Endothelial cell of umbilical vein (primary cell): ENCODE results near the gene ALDH1L2. TPM values are rescaled to one million over a fixed set of nuclear protein-coding genes. Genes with fewer than 3 reads are reported as not detected.
A peak's percentile ranks its signal among the peaks of the same experiment; 100 is the strongest.

Experiments used
- BruUV-seq: library from RNA; stranded (reverse); fragments of 400-500 nt; replicated peaks from 2 replicates; lab custom pipeline; 2021; lab: Mats Ljungman, UMichigan
- CTCF ChIA-PET: fragments of 300-600, 350-600 bp; sonication (Branson Sonifier 250); formaldehyde crosslinking; loops from one replicate; lab custom pipeline; 2021; ENCODE audit warnings: antibody characterized with exemption, inconsistent platforms; lab: Charles Lee
- POLR2A ChIA-PET: fragments of 300-600, 350-600 bp; sonication (Branson Sonifier 250); formaldehyde crosslinking; loops from one replicate; lab custom pipeline; 2021; ENCODE audit warnings: antibody characterized with exemption, inconsistent platforms; lab: Charles Lee
- DNase-seq: peaks from one replicate; pipeline ENCODE4 v3.0.0-alpha.2; 2011; ENCODE audit warnings: low read depth, low spot score
- FAIRE-seq: peaks from 2 replicates; lab custom pipeline; 2011; peaks lifted over from hg19 to GRCh38; lab: Jason Lieb, UNC
- H2AFZ ChIP-seq: 2 replicates; pipeline ENCODE4 v1.6.0; 2012; ENCODE audit warnings: low read depth, low read length, control low read depth, inconsistent platforms
- H3K27ac ChIP-seq: 2 replicates; pipeline ENCODE4 v1.5.1; 2011; ENCODE audit warnings: low read depth, mild to moderate bottlenecking, control low read depth, low read length, moderate library complexity; ENCODE audit not compliant: insufficient read depth
- H3K27me3 ChIP-seq, 2 experiments: 2 replicates each; pipeline versions ENCODE4 v1.6.0 to v1.6.1; 2011; ENCODE audit warnings: low read length in 2 of 2, mixed read lengths in 1 of 2; ENCODE audit not compliant: control insufficient read depth in 2 of 2, insufficient read depth in 2 of 2
- H3K36me3 ChIP-seq, 2 experiments: 2 replicates in 1 of 2; 3 replicates in 1 of 2; pipeline ENCODE4 v1.5.1; 2011; ENCODE audit warnings: low read length in 2 of 2, mild to moderate bottlenecking in 1 of 2, moderate library complexity in 1 of 2; ENCODE audit not compliant: control insufficient read depth in 2 of 2, insufficient read depth in 2 of 2; ENCODE audit errors: extremely low read depth in 1 of 2
- H3K4me1 ChIP-seq: 3 replicates; pipeline ENCODE4 v1.5.1; 2011; ENCODE audit warnings: mild to moderate bottlenecking, low read length; ENCODE audit not compliant: control insufficient read depth, insufficient read depth; ENCODE audit errors: extremely low read depth
- H3K4me2 ChIP-seq: 2 replicates; pipeline ENCODE4 v1.6.1; 2011; ENCODE audit warnings: low read length, control low read depth, mixed read lengths; ENCODE audit not compliant: insufficient read depth
- H3K4me3 ChIP-seq, 3 experiments: fragments of 200-600 bp in 1 of 3; sonication (generic), shearing (Covaris generic) in 1 of 3; replicated peaks in 1 of 3; 2 replicates each; pipeline ENCODE4 v1.5.1; 2011 to 2016; ENCODE audit warnings: control low read depth in 3 of 3, low read length in 3 of 3, mild to moderate bottlenecking in 2 of 3, inconsistent platforms in 1 of 3, low read depth in 1 of 3, moderate library complexity in 1 of 3; ENCODE audit not compliant: insufficient read depth in 1 of 3
- H3K79me2 ChIP-seq: 2 replicates; pipeline ENCODE4 v1.6.0; 2012; ENCODE audit warnings: low read length, inconsistent platforms; ENCODE audit not compliant: control insufficient read depth, insufficient read depth
- H3K9ac ChIP-seq: replicated peaks from 2 replicates; pipeline ENCODE3; 2011; ENCODE audit warnings: low read length, control low read depth; ENCODE audit not compliant: insufficient read depth; ENCODE audit errors: extremely low read depth
- H3K9me1 ChIP-seq: replicated peaks from 3 replicates; pipeline ENCODE4 v1.6.0; 2011; ENCODE audit warnings: mild to moderate bottlenecking, low read length; ENCODE audit not compliant: control insufficient read depth, insufficient read depth; ENCODE audit errors: extremely low read depth
- H3K9me3 ChIP-seq: replicated peaks from 2 replicates; pipeline ENCODE4 v1.5.1; 2012; ENCODE audit warnings: low read length, inconsistent platforms; ENCODE audit not compliant: control insufficient read depth, insufficient read depth
- H4K20me1 ChIP-seq: replicated peaks from 2 replicates; pipeline ENCODE3; 2011; ENCODE audit warnings: mild to moderate bottlenecking, low read length; ENCODE audit not compliant: control insufficient read depth, insufficient read depth; ENCODE audit errors: extremely low read depth
- EZH2 ChIP-seq: IDR thresholded peaks from 2 replicates; pipeline ENCODE4 v1.6.1; 2012; ENCODE audit warnings: borderline replicate concordance, low read depth, mild to moderate bottlenecking, moderate library complexity, low read length, inconsistent platforms; ENCODE audit not compliant: severe bottlenecking
- FOS ChIP-seq: IDR thresholded peaks from 2 replicates; pipeline ENCODE4 v1.6.1; 2011; ENCODE audit warnings: mild to moderate bottlenecking, low read length, moderate library complexity, borderline replicate concordance; ENCODE audit not compliant: insufficient read depth
- GATA2 ChIP-seq: IDR thresholded peaks from 2 replicates; pipeline ENCODE4 v1.7.0; 2011; ENCODE audit warnings: low read depth, mild to moderate bottlenecking, moderate library complexity, mixed read lengths, low read length; ENCODE audit not compliant: insufficient read length, insufficient read depth
- JUN ChIP-seq: IDR thresholded peaks from 2 replicates; pipeline ENCODE4 v1.6.1; 2011; ENCODE audit warnings: borderline replicate concordance, low read depth; ENCODE audit not compliant: insufficient read length, insufficient read depth
- MYC ChIP-seq: IDR thresholded peaks from one replicate; pipeline ENCODE4 v1.6.1; 2011; ENCODE audit warnings: mild to moderate bottlenecking, low read depth, low read length
- POLR2A ChIP-seq: IDR thresholded peaks from 2 replicates; pipeline ENCODE4 v1.6.1; 2012; ENCODE audit warnings: low read depth, mild to moderate bottlenecking, control low read depth, low read length
- POLR2AphosphoS5 ChIP-seq: IDR thresholded peaks from 2 replicates; pipeline ENCODE4 v1.6.1; 2012; ENCODE audit warnings: low read depth, mild to moderate bottlenecking, control low read depth, low read length, moderate library complexity; ENCODE audit not compliant: insufficient read depth
- dilution Hi-C: fragments of 300-500 bp; cut with MboI; formaldehyde crosslinking; loops from one replicate; pipeline ENCODE4 v1.15.0; 2019; ENCODE audit warnings: low sequenced_read_pairs; ENCODE audit not compliant: extremely low pct_ligation_motif_present
- intact Hi-C: fragments of 100-400 bp; cut with micrococcal nuclease; formaldehyde crosslinking; loops from one replicate; pipeline ENCODE4 v1.10.0; 2022
- polyA plus RNA-seq, 4 experiments: library from polyadenylated mRNA; depleted of rRNA in 3 of 4; stranded (reverse) in 3 of 4; unstranded in 1 of 4; fragments of >200 nt; gene quantifications; 2 replicates each; pipeline versions ENCODE4 v1.2.1 to v1.2.3, GENCODE V29; 2011 to 2012; ENCODE audit warnings: missing spikeins in 1 of 4
- total RNA-seq: library from RNA; stranded (reverse); gene quantifications from 2 replicates; pipeline ENCODE4 v1.2.3, GENCODE V29; 2021
- TF ChIP-seq, protein P1 (sequence below), 2 donors: IDR thresholded peaks; 1 replicate in 1 of 2; 2 replicates in 1 of 2; pipeline ENCODE4 v1.5.1; 2011; ENCODE audit warnings: low read length in 2 of 2, mild to moderate bottlenecking in 2 of 2, moderate library complexity in 2 of 2, control low read depth in 1 of 2, inconsistent platforms in 1 of 2, low read depth in 1 of 2; ENCODE audit not compliant: insufficient read depth in 1 of 2; ENCODE audit errors: extremely low read depth in 1 of 2
- TF ChIP-seq, protein P2 (sequence below): IDR thresholded peaks from 2 replicates; pipeline ENCODE4 v1.6.1; 2011; ENCODE audit not compliant: insufficient read depth, insufficient read length

Gene ALDH1L2
- total and polyA plus RNA-seq, 2 donors (not counting 3 experiments of a cell fraction or from before 2014, with no cell fraction given): 1.4 to 2.5 TPM

DNA sequence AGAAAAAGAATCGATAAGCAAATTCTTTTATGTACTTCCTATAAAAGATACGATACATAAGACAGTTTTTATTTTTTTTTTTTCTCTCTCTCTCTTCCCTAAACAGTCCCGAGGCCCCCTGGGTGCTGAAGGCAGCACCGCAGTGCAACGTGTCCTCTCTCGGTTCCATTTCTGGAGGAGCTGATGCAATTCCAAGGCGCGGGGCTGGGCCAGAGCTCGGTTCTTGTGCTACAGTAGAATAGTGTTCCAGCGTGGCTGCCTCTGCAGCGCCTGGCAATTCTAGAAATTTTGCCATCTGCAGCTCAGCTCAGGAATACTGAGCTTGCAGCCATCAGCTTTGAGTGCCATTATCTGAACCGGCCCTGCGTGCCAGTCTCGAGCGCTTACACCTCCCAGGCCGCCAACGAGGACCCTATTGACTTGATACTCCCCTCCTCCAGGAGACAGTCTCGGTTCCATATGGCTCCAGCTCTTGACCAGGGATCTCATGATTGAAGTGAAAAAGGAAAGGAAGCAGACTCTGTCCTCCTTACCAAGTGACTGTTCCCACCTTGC, 630 bp downstream of the ALDH1L2 start:
- POLR2A ChIA-PET: interaction anchor here (0.5 kb wide), 1 partner anchor 137 kb away, joined by 4 read pairs; no protein-coding TSS in a partner anchor
- intact Hi-C loops: loop anchor here (2.0 kb wide), 1 partner anchor 23 kb away; the partner anchor contains the start of gene WASHC4
- H3K27me3 ChIP-seq: no peaks in the 10 kb centered on the region
- H3K9ac ChIP-seq: peak overlapping the region; percentile 7
- dilution Hi-C loops: no loop called here
- no TSS peak for BruUV-seq
- H3K79me2 ChIP-seq: no peaks in the 10 kb centered on the region
- peak overlapping the region; percentile 62 for H2AFZ ChIP-seq
- CTCF ChIA-PET: interaction anchor here (0.8 to 2.0 kb wide), 6 partner anchors 16 to 702 kb away, joined by 3 to 8 read pairs (median 4); partner anchors contain the start of gene WASHC4
- no peaks in the 10 kb centered on the region for H3K9me1 ChIP-seq
- H3K4me1 ChIP-seq: peaks cover 6% of the 10 kb centered on the region
- no peaks in the 10 kb centered on the region for H3K9me3 ChIP-seq
- DNase-seq (peak; percentile 28), FAIRE-seq (peak; percentile 33)
- no peaks in the 10 kb centered on the region for H3K36me3 ChIP-seq
- H3K4me3 ChIP-seq: peak overlapping the region; percentile 2 to 37 (median 21)
- TF ChIP-seq GATA2 (no peak), JUN (no peak), FOS (no peak), EZH2 (no peak), POLR2AphosphoS5 (no peak), MYC (no peak), POLR2A (no peak)
- TF ChIP-seq, protein P1, sequence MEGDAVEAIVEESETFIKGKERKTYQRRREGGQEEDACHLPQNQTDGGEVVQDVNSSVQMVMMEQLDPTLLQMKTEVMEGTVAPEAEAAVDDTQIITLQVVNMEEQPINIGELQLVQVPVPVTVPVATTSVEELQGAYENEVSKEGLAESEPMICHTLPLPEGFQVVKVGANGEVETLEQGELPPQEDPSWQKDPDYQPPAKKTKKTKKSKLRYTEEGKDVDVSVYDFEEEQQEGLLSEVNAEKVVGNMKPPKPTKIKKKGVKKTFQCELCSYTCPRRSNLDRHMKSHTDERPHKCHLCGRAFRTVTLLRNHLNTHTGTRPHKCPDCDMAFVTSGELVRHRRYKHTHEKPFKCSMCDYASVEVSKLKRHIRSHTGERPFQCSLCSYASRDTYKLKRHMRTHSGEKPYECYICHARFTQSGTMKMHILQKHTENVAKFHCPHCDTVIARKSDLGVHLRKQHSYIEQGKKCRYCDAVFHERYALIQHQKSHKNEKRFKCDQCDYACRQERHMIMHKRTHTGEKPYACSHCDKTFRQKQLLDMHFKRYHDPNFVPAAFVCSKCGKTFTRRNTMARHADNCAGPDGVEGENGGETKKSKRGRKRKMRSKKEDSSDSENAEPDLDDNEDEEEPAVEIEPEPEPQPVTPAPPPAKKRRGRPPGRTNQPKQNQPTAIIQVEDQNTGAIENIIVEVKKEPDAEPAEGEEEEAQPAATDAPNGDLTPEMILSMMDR (IDR thresholded peaks at IDR 0.05; ENCODE audit: extremely low read depth in 1 of 2, insufficient read depth in 1 of 2, low read depth in 1 of 2, low read length in 2 of 2): no peak
- TF ChIP-seq, protein P2, sequence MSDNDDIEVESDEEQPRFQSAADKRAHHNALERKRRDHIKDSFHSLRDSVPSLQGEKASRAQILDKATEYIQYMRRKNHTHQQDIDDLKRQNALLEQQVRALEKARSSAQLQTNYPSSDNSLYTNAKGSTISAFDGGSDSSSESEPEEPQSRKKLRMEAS: no peak
- peak overlapping the region; percentile 58 for H3K4me2 ChIP-seq
- H3K27ac ChIP-seq: no peak overlapping the region
- no peaks in the 10 kb centered on the region for H4K20me1 ChIP-seq
